ENCODE data around the gene MAST2.

DNA sequence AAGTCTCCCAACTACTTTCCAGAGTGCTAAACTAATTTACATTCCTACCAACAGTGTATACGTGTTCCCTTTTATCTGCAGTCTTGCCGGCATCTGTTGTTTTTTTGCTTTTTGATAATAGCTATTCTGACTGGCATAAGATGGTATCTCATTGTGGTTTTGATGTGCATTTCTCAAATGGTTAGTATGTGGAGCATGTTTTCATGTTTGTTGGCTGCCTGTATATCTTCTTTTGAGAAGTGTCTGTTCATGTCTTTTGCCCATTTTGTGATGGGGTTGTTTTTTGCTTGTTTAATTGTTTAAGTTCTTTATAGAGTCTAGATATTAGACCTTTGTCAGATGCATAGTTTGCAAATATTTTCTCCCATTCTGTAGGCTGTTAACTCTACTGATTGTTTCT is 46.6 kb downstream of the MAST2 start:
- no peak for TF ChIP-seq YY1 (IDR thresholded peaks at IDR 0.05; ENCODE audit: insufficient read depth, insufficient read length)
- no peak for TF ChIP-seq ZNF274 (IDR thresholded peaks at IDR 0.05; ENCODE audit: low read depth, low read length)

All from NT2/D1 (cell line).